ENCODE data around the gene DYRK3.

DNA sequence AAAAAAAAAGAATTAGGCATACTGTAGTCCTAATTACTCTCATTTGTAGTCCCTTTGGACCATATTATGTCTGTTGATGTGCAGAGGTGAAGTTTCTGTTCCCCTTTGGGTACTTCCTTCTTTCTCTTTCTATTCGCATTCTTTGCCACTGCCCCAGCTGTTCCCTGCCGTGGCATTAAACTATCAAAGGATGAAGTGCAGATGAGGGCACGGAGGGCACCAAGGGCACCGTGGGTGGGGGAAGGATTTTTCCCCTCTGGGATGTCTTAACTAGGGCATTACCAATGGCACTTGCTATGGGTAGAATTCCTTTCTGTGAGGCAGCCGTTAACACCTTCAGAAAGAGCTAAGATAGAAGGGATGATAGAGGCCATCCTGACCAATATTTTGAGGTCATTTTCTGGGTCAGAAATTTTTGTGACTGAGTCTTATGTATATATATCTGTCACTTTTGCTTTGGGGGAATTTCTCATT, 44.4 kb downstream of the DYRK3 start:
- TF ChIP-seq, protein P1, sequence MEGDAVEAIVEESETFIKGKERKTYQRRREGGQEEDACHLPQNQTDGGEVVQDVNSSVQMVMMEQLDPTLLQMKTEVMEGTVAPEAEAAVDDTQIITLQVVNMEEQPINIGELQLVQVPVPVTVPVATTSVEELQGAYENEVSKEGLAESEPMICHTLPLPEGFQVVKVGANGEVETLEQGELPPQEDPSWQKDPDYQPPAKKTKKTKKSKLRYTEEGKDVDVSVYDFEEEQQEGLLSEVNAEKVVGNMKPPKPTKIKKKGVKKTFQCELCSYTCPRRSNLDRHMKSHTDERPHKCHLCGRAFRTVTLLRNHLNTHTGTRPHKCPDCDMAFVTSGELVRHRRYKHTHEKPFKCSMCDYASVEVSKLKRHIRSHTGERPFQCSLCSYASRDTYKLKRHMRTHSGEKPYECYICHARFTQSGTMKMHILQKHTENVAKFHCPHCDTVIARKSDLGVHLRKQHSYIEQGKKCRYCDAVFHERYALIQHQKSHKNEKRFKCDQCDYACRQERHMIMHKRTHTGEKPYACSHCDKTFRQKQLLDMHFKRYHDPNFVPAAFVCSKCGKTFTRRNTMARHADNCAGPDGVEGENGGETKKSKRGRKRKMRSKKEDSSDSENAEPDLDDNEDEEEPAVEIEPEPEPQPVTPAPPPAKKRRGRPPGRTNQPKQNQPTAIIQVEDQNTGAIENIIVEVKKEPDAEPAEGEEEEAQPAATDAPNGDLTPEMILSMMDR (IDR thresholded peaks at IDR 0.05), result no peak
- TF ChIP-seq EZH2phosphoT487 (IDR thresholded peaks at IDR 0.05) (no peak), EZH2 (IDR thresholded peaks at IDR 0.05) (no peak)
